ENCODE results near the gene RNF130.

RNF130 gene

DNA sequence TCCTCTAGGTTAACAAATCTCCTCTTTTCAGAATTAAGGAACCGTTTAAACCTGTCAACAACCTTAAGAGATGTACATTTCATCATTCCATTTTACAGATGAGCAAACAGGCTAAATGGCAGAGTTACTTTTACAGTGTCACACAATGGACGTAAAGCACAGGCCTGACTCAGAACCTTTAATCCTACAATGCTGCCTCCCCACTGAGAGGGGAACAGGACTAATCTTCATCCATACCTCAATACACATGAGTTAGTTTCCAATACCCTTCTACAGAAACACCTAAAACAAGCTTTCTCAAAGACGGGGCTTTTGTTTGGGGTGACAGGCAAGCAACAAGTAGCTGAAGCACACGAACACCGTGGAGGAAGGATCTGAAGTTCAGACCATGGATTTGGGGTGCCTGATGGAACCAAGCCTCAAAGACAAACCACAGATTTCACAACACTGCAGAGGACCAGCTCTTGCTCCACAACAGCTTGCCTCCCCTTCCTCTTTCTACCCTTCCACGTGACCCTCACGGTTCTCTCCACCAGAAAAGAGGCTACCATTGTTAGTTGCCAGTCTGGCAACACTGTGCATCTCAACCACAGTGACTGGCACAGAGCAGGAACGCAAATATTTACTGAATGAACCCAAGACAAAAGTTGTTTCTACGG, 1.8 kb downstream of the RNF130 start:
- TF ChIP-seq, protein P1, sequence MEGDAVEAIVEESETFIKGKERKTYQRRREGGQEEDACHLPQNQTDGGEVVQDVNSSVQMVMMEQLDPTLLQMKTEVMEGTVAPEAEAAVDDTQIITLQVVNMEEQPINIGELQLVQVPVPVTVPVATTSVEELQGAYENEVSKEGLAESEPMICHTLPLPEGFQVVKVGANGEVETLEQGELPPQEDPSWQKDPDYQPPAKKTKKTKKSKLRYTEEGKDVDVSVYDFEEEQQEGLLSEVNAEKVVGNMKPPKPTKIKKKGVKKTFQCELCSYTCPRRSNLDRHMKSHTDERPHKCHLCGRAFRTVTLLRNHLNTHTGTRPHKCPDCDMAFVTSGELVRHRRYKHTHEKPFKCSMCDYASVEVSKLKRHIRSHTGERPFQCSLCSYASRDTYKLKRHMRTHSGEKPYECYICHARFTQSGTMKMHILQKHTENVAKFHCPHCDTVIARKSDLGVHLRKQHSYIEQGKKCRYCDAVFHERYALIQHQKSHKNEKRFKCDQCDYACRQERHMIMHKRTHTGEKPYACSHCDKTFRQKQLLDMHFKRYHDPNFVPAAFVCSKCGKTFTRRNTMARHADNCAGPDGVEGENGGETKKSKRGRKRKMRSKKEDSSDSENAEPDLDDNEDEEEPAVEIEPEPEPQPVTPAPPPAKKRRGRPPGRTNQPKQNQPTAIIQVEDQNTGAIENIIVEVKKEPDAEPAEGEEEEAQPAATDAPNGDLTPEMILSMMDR (conservative IDR thresholded peaks at IDR 0.05; ENCODE audit: low read depth, low read length), result no peak
- Histone ChIP-seq H3K27me3 (ENCODE audit: insufficient read depth, low read depth) (0 out of 2 replicates have a peak, but pooled peaks cover 2% of the 10 kb centered on the region), H4K20me1 (ENCODE audit: insufficient read depth) (no peaks in the 10 kb centered on the region), H3K4me1 (ENCODE audit: low read depth, poor library complexity, severe bottlenecking) (no peaks in the 10 kb centered on the region), H3K36me3 (ENCODE audit: insufficient read depth) (no peaks in the 10 kb centered on the region), H3K9ac (no peak overlapping the region), H3K27ac (no peak overlapping the region), H3K79me2 (ENCODE audit: insufficient read depth, low read depth) (no peaks in the 10 kb centered on the region), H3K4me3 (IDR thresholded peaks at IDR 0.05; ENCODE audit: insufficient read depth, low read depth, low read length) (no peak overlapping the region), H2AFZ (ENCODE audit: low read depth) (no peak overlapping the region), H3K4me2 (no peak overlapping the region)

DNA sequence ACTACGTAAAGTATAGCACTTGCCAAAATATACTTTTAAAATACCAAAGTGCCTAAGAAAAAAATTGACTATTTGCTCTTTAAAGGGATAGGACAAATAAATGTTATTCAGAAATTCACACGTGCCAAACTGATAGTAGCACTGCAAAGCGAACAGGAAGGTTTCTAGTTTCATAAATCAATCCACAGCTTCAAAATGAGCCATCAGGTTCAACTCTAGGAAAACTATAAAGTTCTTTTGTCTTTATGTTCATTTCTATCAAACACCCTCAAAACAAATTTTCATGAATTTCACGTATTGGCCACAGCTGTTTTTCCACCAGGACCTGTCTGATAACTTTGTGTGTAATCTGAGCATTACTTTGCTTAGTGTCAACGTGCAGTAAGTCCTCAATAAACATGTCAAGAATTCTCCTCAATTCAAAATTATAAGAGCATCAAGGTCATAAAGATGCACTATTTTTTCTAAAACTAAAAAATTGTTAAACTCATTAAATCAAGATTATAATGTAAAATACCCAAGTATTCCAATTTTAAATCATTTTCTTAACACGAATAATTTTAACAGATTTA, 3.0 kb downstream of the RNF130 start:
- TF ChIP-seq, protein P1 (conservative IDR thresholded peaks at IDR 0.05; ENCODE audit: low read depth, low read length), result no peak
- H3K27ac ChIP-seq, result no peak overlapping the region
- H3K9ac ChIP-seq, result no peak overlapping the region
- H3K4me3 ChIP-seq (IDR thresholded peaks at IDR 0.05; ENCODE audit: insufficient read depth, low read depth, low read length), result no peak overlapping the region
- no peaks in the 10 kb centered on the region for H3K4me1 ChIP-seq (ENCODE audit: low read depth, poor library complexity, severe bottlenecking)
- H4K20me1 ChIP-seq (ENCODE audit: insufficient read depth), result no peaks in the 10 kb centered on the region
- 0 out of 2 replicates have a peak, but pooled peaks cover 2% of the 10 kb centered on the region for H3K27me3 ChIP-seq (ENCODE audit: insufficient read depth, low read depth)
- no peak overlapping the region for H3K4me2 ChIP-seq
- H2AFZ ChIP-seq (ENCODE audit: low read depth), result no peak overlapping the region
- no peaks in the 10 kb centered on the region for H3K79me2 ChIP-seq (ENCODE audit: insufficient read depth, low read depth)
- H3K36me3 ChIP-seq (ENCODE audit: insufficient read depth), result no peaks in the 10 kb centered on the region

DNA sequence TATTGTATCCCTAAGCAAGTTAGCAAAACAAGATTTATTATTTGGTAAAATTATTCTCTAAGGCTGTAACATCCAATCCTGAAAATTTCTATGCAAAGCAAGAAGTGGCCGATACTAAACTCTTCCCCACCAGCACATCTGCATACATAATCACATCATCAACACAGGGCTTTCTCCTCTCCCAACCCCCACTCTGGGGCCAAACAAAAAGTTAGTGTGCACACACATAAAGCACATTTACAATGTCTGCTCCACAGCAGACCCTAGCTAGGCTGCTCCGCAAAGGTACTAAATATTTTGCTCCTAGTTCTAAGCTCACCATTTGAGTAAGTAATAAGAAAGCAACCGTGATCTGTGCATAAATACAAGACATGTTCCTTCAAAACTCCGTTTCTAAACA, 3.6 kb downstream of the RNF130 start:
- Histone ChIP-seq H3K4me1 (ENCODE audit: low read depth, poor library complexity, severe bottlenecking) (no peaks in the 10 kb centered on the region), H4K20me1 (ENCODE audit: insufficient read depth) (no peaks in the 10 kb centered on the region), H3K36me3 (ENCODE audit: insufficient read depth) (no peaks in the 10 kb centered on the region), H3K4me2 (no peak overlapping the region), H3K4me3 (IDR thresholded peaks at IDR 0.05; ENCODE audit: insufficient read depth, low read depth, low read length) (no peak overlapping the region), H3K79me2 (ENCODE audit: insufficient read depth, low read depth) (no peaks in the 10 kb centered on the region), H3K9ac (no peak overlapping the region), H3K27ac (no peak overlapping the region), H2AFZ (ENCODE audit: low read depth) (no peak overlapping the region), H3K27me3 (ENCODE audit: insufficient read depth, low read depth) (0 out of 2 replicates have a peak, but pooled peaks cover 2% of the 10 kb centered on the region)
- TF ChIP-seq, protein P1 (conservative IDR thresholded peaks at IDR 0.05; ENCODE audit: low read depth, low read length), result no peak

DNA sequence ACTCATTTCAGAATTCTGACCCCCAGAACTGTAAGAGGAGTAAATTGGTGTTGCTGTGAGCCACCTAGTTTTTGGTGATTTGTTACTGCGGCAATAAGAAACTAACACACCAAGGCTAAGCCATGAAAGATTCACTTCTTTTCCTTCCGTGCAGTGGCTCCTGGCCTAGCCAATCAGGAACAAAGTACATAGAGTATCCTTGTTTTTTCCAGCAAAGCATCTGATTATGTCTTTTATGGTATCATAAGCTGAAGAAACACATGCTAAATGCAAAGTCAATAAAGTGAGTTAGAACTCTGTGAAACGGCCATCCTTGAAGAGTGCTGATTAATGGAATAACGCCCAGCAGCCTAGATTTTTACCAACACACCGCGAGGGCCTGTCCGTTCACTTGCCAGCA, 11.4 kb downstream of the RNF130 start:
- Histone ChIP-seq H3K4me3 (IDR thresholded peaks at IDR 0.05; ENCODE audit: insufficient read depth, low read depth, low read length) (no peak overlapping the region), H2AFZ (ENCODE audit: low read depth) (no peak overlapping the region), H3K4me2 (no peak overlapping the region), H3K4me1 (ENCODE audit: low read depth, poor library complexity, severe bottlenecking) (no peaks in the 10 kb centered on the region), H3K79me2 (ENCODE audit: insufficient read depth, low read depth) (no peaks in the 10 kb centered on the region), H3K36me3 (ENCODE audit: insufficient read depth) (no peaks in the 10 kb centered on the region), H3K27ac (no peak overlapping the region), H3K27me3 (ENCODE audit: insufficient read depth, low read depth) (no peaks in the 10 kb centered on the region), H3K9ac (no peak overlapping the region), H4K20me1 (ENCODE audit: insufficient read depth) (no peaks in the 10 kb centered on the region)
- TF ChIP-seq, protein P1 (conservative IDR thresholded peaks at IDR 0.05; ENCODE audit: low read depth, low read length), result no peak

Data from KMS-11 (cell line).